ENCODE measurements around the gene TRIO. TPM values are rescaled to one million over a fixed set of nuclear protein-coding genes. Genes with fewer than 3 reads are reported as not detected.

Gene TRIO
- total RNA-seq, 1 donor = 410 TPM

- no peak for DNase-seq (ENCODE audit: low read depth)
- no peak for TF ChIP-seq CTCF (IDR thresholded peaks at IDR 0.05; ENCODE audit: insufficient read depth, low read depth, low read length)
- no peak overlapping the region for H3K4me3 ChIP-seq (ENCODE audit: low read depth, low read length)
Observed at GRCh38 chr5:14483504-14484157, 340.5 kb downstream of the TRIO start.

GRCh38 chr5:14486486-14486885 lies 343.3 kb downstream of the TRIO start:
- DNase-seq (ENCODE audit: low read depth) = no peak
- TF ChIP-seq CTCF (IDR thresholded peaks at IDR 0.05; ENCODE audit: insufficient read depth, low read depth, low read length) = no peak
- no peak overlapping the region for H3K4me3 ChIP-seq (ENCODE audit: low read depth, low read length)

- DNase-seq (ENCODE audit: low read depth) = no peak
- TF ChIP-seq CTCF (IDR thresholded peaks at IDR 0.05; ENCODE audit: insufficient read depth, low read depth, low read length) = no peak
- H3K4me3 ChIP-seq (ENCODE audit: low read depth, low read length) = no peak overlapping the region
Observed at GRCh38 chr5:14486996-14487896, 344.1 kb downstream of the TRIO start.

- TF ChIP-seq CTCF (IDR thresholded peaks at IDR 0.05; ENCODE audit: insufficient read depth, low read depth, low read length) = no peak
- no peak overlapping the region for H3K4me3 ChIP-seq (ENCODE audit: low read depth, low read length)
- no peak for DNase-seq (ENCODE audit: low read depth)
Observed at GRCh38 chr5:14487897-14488570, 344.9 kb downstream of the TRIO start.

- no peak for TF ChIP-seq CTCF (IDR thresholded peaks at IDR 0.05; ENCODE audit: insufficient read depth, low read depth, low read length)
- no peak overlapping the region for H3K4me3 ChIP-seq (ENCODE audit: low read depth, low read length)
- DNase-seq (ENCODE audit: low read depth) = no peak
Observed at GRCh38 chr5:14488709-14489108, 345.6 kb downstream of the TRIO start.

GRCh38 chr5:14489643-14490042 lies 346.5 kb downstream of the TRIO start:
- H3K4me3 ChIP-seq (ENCODE audit: low read depth, low read length) = no peak overlapping the region
- DNase-seq (ENCODE audit: low read depth) = no peak
- TF ChIP-seq CTCF (IDR thresholded peaks at IDR 0.05; ENCODE audit: insufficient read depth, low read depth, low read length) = no peak
